Stimulated activated CD4-positive, alpha-beta T cell treated with anti-CD3 and anti-CD28 coated beads, Interleukin-4, amount 100 ng/mL, for 1 hour (primary cell): ENCODE data around the gene NCKAP5.

ENCODE experiments used
- DNase-seq: peaks from one replicate; pipeline ENCODE4 v3.0.0-alpha.2; 2020

NCKAP5 gene

GRCh38 chr2:133317178-133317577 is 251.1 kb downstream of the NCKAP5 start:
- no peak for DNase-seq

- no peak for DNase-seq
Measured at GRCh38 chr2:133316557-133316956, 251.7 kb downstream of the NCKAP5 start.

- DNase-seq = no peak
Measured at GRCh38 chr2:133315280-133315679, 253.0 kb downstream of the NCKAP5 start.

GRCh38 chr2:133314795-133315194 is 253.5 kb downstream of the NCKAP5 start:
- DNase-seq = no peak

GRCh38 chr2:133312038-133312729 is 256.1 kb downstream of the NCKAP5 start:
- no peak for DNase-seq

- no peak for DNase-seq
Measured at GRCh38 chr2:133306236-133306635, 262.0 kb downstream of the NCKAP5 start.

- DNase-seq = no peak
Measured at GRCh38 chr2:133304344-133304743, 263.9 kb downstream of the NCKAP5 start.

GRCh38 chr2:133303150-133303549 is 265.1 kb downstream of the NCKAP5 start:
- no peak for DNase-seq

GRCh38 chr2:133296401-133296800 is 271.9 kb downstream of the NCKAP5 start:
- no peak for DNase-seq

- no peak for DNase-seq
Measured at GRCh38 chr2:133293544-133294353, 274.5 kb downstream of the NCKAP5 start.

GRCh38 chr2:133292259-133292658 is 276.0 kb downstream of the NCKAP5 start:
- DNase-seq = no peak

- DNase-seq = no peak
Measured at GRCh38 chr2:133287709-133288108, 280.6 kb downstream of the NCKAP5 start.

GRCh38 chr2:133286326-133286922 is 281.8 kb downstream of the NCKAP5 start:
- DNase-seq = no peak

GRCh38 chr2:133273031-133273430 is 295.2 kb downstream of the NCKAP5 start:
- no peak for DNase-seq

- no peak for DNase-seq
Measured at GRCh38 chr2:133271105-133271504, 297.2 kb downstream of the NCKAP5 start.

- DNase-seq = no peak
Measured at GRCh38 chr2:133270550-133270949, 297.7 kb downstream of the NCKAP5 start.

GRCh38 chr2:133266926-133267590 is 301.2 kb downstream of the NCKAP5 start:
- DNase-seq = no peak

GRCh38 chr2:133266041-133266925 is 302.0 kb downstream of the NCKAP5 start:
- DNase-seq = no peak

GRCh38 chr2:133265432-133265949 is 302.8 kb downstream of the NCKAP5 start:
- DNase-seq = no peak

- no peak for DNase-seq
Measured at GRCh38 chr2:133264989-133265401, 303.3 kb downstream of the NCKAP5 start.

- DNase-seq = no peak
Measured at GRCh38 chr2:133262893-133263292, 305.4 kb downstream of the NCKAP5 start.

- no peak for DNase-seq
Measured at GRCh38 chr2:133255360-133255759, 312.9 kb downstream of the NCKAP5 start.
